Ureter (tissue), 1 donor: ENCODE data around the gene YJEFN3. TPM values are rescaled to one million over a fixed set of nuclear protein-coding genes. Genes with fewer than 3 reads are reported as not detected.

Experiments used
- DNase-seq: peaks from one replicate; pipeline ENCODE4 v3.0.0-alpha.2; 2020; ENCODE audit warnings: low spot score
- total RNA-seq: library from RNA; stranded (reverse); gene quantifications from one replicate; pipeline ENCODE4 v1.2.4, GENCODE V29; 2023
- donor health status: DM: yes; HTN: yes; CAD: no.

YJEFN3 gene
- total RNA-seq, 1 donor from 2014 or later = 14.1 TPM

- no peak for DNase-seq
Measured at GRCh38 chr19:19584356-19584755, 55.6 kb downstream of the YJEFN3 start.

Other genes with a start within 250 kb of the YJEFN3 start
- gene SUGP1, start 208.4 kb upstream of the YJEFN3 start, total RNA-seq = 51.8 TPM
- gene MAU2, start 208.1 kb upstream of the YJEFN3 start, total RNA-seq = 87.4 TPM
- 92.7 TPM for gene GATAD2A, start 123.2 kb upstream of the YJEFN3 start, total RNA-seq
- gene TSSK6, start 13.4 kb upstream of the YJEFN3 start, total RNA-seq = 3.4 TPM
- 369 TPM for gene NDUFA13, start 12.7 kb upstream of the YJEFN3 start, total RNA-seq
- gene CILP2, start 9.4 kb downstream of the YJEFN3 start, total RNA-seq = 2.3 TPM
- gene PBX4, start 89.8 kb downstream of the YJEFN3 start, total RNA-seq = 12.7 TPM
- 28.6 TPM for gene LPAR2, start 99.3 kb downstream of the YJEFN3 start, total RNA-seq
- 25.0 TPM for gene GMIP, start 114.7 kb downstream of the YJEFN3 start, total RNA-seq
- 74.9 TPM for gene ATP13A1, start 134.8 kb downstream of the YJEFN3 start, total RNA-seq
- gene ZNF101, start 139.9 kb downstream of the YJEFN3 start, total RNA-seq = 13.8 TPM
- gene ZNF14, start 204.2 kb downstream of the YJEFN3 start, total RNA-seq = 15.3 TPM